NCI-H82 (cell line): ENCODE data around the gene ARSB.
"Not testable (repeated sequence)": the region's sequence is repeated elsewhere in the genome, so short reads cannot be mapped to it uniquely, and the experiment has no call there.

Experiments used
- DNase-seq: peaks from one replicate; lab custom pipeline; 2025; lab: John Stamatoyannopoulos, UW

The ARSB gene

DNA sequence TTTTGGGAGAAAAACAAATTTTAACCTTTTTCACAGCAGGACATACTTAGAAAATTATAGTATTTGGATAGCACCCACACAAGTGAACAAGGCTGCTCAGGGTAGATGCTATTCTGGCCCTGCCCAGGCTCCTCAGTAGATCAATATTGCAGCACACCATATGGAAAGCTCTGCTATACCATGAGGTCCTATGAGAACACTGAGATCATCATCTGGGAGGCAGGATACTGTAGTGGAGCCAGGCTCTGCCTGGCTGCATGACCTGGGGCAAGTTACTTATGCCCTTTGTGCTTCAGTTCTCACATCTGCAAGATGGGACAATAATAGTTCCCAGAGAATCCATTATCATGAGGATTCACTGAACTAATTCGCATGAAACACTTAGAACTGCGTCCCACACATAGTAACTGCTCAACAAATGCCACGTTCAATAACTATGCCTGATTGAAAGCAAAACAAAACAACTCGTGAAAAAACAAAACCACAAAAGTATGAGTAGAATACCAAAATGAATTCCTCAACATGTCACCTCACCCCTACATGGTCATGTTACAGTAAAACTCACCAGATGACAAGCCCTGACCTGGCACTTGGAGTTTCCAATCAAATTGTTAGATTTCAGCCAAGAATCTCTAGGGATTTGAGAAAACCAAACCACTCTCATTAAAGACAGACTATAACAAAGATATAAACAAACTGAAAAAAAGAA lies 31.9 kb downstream of the ARSB start:
- no peak for DNase-seq

DNA sequence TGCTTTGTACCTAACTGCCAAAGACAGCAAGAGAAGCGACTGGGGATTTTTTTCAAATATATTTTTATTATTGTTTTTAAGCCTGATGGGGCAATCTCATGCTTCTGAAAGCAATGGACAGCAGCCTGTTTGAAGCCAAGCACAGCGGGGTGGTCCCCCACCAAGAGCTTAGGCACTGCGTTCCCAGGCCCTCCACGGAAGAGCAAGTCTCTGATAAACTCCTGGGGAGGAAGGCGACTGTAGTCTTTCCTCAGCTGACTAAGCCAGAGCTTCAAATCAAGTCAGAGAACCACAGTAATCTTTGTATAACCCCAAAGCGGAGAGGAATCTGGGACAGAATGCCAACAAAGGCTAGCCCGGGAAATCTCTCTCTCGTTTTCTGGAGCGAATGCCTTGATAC lies 54.4 kb downstream of the ARSB start:
- DNase-seq = no peak

DNA sequence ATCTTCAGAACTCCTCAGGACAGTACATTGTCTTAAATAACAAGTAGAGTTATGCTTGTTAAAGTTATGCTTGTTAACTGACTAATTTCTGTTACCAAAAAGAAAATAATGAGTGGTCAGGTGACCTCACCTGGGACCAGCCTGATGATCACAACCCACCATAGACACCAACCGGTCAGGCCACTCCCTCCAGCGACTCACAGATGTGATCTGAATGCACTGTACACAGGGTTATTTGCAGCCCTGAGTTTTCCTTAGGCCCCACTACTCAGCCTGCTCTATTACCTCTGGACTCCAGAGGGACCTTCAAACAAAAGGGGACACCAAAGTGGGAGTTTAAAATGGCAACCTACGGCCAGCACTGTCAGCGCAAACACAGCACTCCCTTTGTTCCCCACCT lies 55.3 kb downstream of the ARSB start:
- DNase-seq = no peak

DNA sequence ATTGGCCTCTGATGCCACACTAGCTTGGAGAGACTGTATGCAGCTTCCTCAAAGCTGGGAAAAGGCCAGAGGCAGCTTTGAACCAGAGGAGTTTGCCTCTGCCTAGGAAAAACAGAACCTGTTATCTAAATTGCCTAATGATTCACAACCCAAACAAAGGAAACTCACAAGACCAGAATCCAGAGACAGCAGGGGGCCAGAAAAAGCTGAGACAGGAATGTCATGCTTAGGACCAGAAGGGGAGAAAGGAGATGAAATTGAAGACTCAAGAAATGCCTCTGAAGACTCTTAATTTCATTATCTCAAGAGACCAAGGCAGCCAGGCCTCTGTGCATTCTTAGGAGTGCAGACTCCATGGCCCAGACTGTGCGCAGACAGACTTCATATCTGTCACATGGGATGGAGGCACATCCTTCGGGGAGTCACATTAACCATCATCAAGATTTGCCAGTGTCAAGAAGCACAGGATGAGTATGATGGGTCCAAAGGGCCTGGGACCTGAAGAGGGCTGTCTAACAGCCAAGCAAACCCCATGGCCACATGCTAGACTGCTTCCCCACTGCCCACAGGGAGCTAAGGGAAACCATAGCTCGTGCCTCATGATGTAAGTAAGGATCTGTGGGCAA lies 57.3 kb downstream of the ARSB start:
- no peak for DNase-seq

DNA sequence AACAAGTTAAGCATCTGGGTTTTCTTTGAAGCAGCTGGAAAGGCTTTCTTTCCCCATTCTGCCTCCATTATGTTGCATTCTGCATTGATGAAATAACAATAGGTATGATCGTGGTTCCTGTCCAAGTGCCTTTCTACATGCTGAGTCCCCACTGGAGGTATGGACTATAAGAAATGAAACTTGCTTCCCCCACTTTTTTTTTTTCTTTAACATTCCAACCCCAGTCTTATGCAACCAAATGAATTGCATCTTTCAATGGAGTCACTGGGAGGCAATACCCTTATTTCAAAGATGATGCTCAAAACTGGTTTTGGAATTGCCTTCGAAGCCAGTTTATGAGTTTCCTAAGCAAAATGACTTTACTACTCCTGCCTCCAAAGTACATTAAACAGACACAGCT lies 58.9 kb downstream of the ARSB start:
- DNase-seq = no peak

DNA sequence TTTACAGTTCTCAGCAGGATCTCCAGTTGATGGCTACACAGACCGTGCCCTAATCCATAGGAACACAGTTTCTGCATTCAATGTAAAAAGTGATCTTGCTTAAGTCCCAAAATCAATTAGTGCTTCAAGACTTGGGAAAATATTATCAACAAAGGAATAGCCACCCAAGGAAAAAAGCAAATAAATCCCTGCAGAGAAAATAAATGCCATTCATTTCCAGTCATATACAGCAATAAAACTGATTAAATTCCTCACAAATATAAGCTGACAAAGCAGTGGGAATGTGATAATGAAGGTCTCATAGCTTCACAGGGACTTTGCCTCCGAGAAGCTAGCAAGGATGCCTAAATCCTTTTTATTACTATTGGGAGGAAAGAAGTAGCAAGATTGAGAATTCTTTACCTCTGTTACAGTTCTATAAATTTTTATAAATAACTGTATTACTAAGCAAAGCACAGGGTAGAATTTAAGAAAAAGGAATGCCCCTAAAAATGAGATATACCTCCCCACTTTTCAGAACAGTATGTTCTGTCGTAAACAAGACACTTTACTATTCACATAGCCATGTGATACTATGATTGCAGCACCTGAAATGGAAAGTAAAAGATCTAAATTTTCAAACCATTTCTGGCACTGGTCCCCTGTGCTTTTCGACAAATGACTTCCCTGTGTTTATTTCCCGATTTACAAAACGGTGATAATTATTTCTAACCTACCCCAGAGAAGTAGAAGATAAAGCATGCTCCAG lies 59.8 kb downstream of the ARSB start:
- no peak for DNase-seq

DNA sequence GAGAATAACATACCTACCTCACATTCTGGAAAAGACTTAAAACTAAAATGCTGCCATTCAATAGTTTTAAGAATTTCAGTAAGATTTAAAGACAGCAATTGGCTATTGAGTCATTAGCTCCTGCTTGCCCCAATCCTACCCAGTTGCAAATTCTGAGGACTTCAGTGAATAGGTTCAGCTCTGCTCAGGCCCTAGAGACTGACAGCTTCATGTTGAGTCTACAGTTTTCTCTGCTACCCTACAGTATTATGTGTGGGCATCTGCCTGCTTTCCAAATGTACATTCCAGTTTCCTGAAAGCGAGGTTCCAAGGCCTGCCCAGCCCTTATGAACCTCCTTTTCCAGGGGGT lies 61.5 kb downstream of the ARSB start:
- DNase-seq = no peak

DNA sequence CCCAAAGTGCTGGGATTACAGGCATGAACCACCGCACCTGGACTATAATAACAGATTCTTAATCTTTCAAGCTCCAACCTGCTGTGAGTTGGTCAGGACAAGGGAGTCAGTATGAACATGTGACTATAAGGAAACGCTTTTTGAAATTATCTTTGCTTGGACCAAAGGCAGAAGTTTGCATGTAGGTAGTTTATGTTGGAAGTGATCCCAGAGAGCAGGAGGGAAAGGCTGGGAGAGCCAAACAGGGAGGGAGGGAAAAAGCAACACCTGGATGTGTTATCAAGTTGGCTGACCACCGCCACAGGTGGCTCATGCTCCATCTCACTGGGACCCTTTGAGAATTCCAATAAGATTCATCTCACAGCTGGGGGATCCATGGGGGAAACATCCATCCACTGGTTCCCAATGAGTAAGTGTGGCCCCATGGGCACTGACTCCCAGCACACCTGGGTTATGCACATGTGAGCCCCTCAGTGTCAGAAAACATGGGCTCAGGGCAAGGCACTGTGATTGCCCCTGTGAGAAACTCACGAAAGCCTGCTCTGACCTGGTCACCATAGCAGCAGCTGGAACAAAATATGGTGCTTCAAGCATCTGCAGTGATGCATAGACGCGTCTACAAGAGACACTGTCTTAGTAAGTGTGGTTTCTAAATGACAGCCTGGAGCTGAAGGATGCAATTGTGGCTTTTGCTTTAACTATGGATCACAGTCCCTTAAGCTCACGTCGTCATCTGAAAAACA lies 62.1 kb downstream of the ARSB start:
- no peak for DNase-seq

DNA sequence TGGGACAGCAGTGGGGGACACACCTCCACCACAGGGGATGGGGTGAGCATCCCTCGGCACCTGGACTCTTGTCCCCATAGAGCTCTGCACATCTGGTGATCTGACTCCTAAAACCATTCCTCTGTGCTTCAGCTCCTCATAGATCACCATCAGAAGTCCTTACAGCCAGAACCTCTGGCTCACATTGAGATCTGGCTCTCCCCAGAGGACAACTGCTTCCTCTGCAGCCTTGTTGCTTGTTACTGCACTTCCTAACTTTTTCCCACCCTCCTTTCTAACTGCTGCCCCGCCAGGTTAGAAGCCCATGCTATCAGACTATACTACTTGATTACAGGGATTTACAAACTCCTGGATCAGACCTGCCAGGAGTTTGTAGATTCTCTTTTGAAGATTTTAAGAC lies 64.5 kb downstream of the ARSB start:
- no peak for DNase-seq

DNA sequence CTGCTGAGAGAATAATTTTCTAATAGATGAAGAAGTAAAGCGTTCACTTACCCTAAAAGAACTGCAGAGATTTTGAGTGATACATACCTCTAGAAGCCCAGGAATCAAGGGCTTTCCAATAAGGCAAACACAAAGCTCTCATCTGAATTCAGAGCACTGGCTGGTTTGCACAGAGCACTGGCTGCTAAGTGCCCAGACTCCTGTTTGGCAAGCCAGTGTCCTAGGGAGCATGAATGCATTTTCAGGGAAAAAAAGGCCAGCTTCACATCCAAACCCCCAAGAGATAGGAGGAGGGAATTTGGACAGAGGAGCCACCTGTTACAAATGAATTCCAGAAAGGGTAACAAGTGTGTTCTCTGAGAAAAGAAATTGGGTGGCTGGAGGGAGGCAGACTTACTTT lies 65.3 kb downstream of the ARSB start:
- no peak for DNase-seq

DNA sequence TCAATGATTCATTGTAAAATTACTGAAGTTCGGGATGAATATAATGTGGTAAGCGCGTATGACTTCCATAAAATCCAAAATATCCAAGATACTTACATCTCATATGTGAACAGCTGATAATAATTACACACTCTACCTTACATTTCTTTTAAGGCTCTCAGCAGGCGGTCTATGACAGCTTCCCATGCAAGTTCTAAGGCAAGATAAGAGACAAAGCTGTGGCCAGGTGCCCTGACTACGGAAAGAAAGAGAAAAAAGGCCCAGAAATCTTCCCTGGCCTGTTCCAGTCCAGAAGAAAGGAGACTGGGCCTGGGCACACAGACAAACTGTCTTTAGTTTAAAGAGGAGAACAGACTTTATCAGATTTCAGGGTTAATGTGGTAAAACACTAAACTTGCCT lies 69.1 kb downstream of the ARSB start:
- DNase-seq = no peak

DNA sequence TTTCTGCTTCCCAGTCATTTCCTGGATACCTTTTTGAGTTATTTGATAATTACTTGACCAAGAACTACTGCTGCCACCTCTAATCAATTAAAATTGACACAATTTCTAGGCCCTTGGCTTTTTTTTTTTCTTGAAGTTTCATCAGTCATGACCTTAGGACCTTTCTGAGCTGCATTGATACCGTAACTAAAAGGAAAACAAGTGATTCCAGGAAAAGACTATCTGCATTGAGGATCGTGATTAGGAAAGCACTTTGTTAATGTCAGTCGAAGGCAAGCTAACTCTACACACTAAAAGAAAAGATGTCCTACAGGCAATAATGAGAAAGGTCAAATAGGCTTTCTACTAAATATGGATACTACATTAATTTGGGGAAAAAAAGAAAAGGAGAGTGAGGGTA lies 69.9 kb downstream of the ARSB start:
- no peak for DNase-seq

DNA sequence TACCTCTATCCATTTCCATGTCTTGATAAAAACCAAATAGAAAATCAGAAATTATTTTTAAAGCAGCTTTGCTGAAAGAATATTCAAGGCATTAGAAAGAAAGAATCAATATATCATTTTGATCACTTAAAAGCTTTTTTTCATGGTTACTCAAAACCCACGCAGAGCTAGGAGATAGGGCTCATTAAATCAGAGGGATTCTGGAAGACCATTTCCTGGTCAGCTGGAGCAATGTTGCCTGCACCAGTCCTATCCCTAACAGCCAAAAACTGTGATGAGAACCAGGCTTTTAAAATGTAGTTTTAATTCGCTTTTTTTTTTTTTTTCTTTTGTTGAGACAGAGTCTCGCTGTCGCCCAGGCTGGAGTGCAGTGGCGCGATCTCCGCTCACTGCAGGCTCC lies 72.3 kb downstream of the ARSB start:
- DNase-seq = no peak

DNA sequence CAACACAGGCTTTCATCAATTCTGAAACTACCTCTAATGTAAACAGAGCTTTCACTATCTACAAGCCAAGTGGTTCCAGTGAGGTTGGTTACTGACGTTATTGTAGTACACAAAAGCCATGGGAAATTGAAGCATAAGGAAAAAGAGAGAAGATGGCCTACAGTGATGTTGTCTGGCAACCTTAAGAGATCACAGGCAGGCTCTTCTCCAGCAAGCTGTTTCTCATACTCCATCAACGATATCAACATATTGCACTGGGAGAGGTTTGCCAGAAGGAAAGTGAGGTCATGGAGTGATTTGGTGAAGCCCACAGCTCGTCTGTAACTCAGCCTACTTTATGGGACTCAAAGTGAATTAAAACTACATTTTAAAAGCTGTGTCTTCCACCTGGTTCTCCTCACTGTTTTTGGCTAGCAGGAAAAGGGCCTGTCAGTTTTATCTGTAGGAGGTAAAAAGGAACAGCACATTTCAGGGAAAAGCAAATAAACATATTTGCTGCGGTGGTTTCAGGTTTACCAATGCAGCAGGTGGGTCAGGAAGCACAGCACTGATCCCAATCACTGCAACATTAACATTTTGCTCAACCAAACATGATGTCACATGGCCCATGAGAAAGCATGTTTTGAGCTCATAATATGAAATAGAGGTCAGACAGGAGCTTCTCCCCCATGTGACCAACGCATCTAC lies 72.9 kb downstream of the ARSB start:
- no peak for DNase-seq

DNA sequence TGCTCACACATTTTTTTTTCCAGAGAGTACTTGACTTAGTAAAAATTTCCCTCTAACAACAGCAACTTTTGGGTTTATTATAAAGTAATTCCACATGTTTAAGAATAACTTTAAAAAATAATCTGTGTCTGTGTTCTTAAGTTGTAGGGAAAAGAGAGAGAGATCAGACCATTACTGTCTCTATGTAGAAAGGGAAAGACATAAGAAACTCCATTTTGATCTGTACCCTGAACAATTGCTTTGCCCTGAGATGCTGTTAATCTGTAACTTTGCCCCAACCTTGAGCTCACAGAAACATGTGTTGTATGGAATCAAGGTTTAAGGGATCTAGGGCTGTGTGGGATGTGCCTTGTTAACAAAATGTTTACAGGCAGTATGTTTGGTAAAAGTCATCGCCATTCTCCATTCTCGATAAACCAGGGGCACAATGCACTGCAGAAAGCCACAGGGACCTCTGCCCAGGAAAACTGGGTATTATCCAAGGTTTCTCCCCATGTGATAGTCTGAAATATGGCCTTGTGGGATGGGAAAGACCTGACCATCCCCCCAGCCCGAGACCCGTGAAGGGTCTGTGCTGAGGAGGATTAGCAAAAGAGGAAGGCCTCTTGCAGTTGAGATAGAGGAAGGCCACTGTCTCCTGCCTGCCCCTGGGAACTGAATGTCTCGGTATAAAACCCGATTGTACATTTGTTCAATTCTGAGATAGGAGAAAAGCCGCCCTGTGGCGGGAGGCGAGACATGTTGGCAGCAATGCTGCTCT lies 75.7 kb downstream of the ARSB start:
- not testable (repeated sequence) for DNase-seq

DNA sequence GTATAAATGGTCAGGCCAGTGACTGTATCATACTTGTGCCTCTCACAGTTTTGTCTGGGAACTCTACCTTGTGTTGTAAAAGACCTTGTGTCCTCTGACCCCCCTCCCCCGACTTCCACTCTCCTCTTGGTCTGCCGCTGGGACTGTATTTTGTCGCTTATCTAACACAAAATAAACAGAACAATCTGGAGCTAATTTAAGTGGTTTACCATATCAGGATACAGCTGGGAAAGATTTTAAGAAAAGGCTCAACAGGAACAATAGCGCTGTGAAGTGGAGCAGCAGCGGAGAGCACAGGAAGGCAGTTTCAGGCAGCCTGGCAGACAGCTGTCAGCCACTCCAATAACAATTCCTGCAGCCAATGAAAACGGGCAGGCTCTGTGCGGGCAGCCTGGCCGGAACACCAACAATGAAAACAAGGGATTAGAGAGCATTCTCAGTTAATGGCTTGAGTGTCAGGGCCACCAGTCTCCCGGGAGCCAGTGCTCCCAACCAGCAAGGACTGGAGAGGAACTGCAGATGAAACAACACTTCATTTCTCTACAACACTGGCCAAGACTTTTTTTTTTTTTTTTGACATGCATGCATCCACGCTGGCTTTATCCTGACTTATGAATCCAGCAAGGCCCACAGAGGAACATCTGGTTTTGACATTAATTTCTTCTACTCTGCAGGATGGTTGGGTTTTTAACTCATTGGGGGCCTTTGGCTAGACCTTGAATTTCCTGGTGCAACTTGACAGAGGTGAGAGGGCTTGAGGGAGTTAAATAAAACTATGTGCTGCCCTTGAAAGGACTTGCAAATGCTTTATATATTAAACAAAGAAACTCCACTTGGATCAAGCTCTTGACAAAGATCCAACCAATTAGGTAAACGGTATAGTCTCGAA lies 76.7 kb downstream of the ARSB start:
- DNase-seq = peak; percentile 83

DNA sequence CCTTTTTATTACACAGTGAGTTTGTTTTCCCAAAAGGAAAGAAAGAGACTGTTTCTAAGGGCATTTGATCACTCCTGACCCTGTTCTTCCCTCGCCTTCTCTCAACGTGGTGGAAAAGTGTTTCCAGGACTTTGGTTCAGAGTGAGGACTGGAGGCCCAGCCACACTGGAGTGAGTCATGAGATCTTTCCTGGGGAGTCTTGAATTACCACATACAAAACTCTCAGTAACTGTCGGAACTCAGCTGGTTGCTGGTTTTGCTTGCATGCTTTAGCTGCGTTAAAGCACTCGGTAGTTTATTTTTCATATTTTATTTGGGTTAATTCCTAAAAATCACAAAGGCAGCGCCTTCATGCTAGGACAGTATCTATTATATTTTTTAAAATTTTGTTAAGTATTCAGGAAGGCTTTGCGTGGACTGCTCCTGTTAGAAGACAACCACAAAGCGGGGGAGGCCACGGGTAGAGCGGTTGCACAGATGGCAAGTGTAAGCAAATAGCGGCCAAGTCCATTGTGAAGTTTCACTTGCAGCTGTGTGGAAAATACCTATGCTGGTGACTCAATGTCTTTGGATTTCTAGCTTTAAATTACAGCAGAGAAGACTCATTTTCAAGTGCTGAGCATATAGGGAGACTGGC lies 77.7 kb downstream of the ARSB start:
- peak; percentile 2 for DNase-seq

DNA sequence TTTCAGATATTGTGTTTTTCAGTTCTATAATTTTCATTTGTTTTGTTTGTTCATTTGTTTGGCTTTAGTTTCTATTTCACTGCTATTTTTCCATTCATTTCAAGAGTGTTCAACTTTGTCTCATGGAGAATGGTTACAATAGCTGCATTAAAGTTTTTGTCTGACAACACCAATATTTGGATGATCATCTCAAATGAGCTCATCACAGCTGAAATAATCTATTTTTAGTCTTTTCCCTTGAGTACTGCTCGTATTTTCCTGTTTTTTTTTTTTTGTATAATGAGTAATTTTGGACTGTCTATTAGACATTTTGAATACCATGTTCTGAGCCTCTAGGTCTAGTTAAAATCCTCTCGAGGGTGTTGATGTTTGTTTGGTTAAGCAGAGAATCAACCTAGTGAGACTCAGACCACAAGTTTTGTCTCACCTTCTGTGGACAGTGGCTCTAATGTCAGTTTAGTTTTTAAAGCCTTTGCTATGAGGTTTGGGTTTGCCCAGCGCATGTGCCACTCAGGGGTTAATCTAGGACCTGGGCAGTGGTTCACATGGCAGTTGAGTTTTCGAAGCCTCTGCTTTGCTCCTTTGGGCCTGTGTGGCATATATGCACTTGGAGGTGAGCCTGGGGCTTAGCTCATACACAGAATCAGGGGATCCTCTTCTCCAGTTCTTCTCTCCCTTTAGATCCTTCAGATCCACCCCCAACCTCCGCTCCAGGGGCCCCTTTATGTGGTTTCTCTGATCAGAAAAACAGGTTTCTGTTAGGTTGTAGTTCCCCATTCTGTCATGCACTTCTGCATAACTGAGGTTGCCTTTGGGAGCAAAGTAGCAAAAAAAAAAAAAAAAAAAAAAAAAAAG lies 79.8 kb downstream of the ARSB start:
- no peak for DNase-seq

DNA sequence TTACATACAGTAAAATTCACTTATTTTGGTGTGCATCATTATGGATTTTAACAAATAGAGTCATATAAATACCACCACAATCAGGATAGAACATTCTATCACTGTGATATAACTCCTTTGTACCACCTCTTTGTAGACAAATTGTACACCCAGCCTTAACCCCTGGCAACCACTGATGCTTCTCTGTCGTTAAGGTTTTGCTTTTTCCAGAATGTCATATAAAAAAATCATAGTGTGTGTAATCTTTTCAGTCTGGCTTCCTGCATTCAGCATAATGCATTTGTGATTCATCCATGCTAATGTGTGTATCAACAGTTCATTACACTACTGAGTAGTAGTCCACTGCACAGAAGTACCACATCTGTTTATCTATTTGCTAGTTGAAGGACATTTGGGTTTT lies 81.2 kb downstream of the ARSB start:
- no peak for DNase-seq
